ENCODE results near the gene ERCC5. TPM values are rescaled to one million over a fixed set of nuclear protein-coding genes. Genes with fewer than 3 reads are reported as not detected.
A peak's percentile ranks its signal among the peaks of the same experiment; 100 is the strongest.

ERCC5 gene
- total and polyA plus RNA-seq, 2 of the 8 experiments (the other 6 are each of a cell fraction or from before 2014, with no cell fraction given) = 3.8 to 24.4 TPM

GRCh38 chr13:102825400-102825799 lies 20.4 kb upstream of the ERCC5 start:
- no peaks in the 10 kb centered on the region for H3K23me2 ChIP-seq (ENCODE audit: low read depth, low read length)
- 0 out of 4 replicates have a peak overlapping the region, but pooled peaks of 1 of the 2 experiments have one; percentile 40 for H3K4me2 ChIP-seq (ENCODE audit: insufficient read depth in 1 of 2, low read depth in 2 of 2, low read length in 2 of 2)
- no peak overlapping the region for H2BK5ac ChIP-seq (ENCODE audit: low read depth, low read length)
- H3K23ac ChIP-seq (ENCODE audit: insufficient read length) = no peak overlapping the region
- H3K27me3 ChIP-seq (replicated peaks in 1 of 4; ENCODE audit: control insufficient read depth in 3 of 4, extremely low read depth in 1 of 4, insufficient read depth in 3 of 4, low read length in 3 of 4) = no peaks in the 10 kb centered on the region
- no peak overlapping the region for H4K5ac ChIP-seq (ENCODE audit: insufficient read length, low read depth, low read length)
- ChIA-PET POLR2A (ENCODE audit: partially characterized antibody) (no interaction called here), CTCF (ENCODE audit: partially characterized antibody) (interaction anchor here (0.9 kb wide), 1 partner anchor 245 kb away, joined by 3 read pairs; no protein-coding TSS in a partner anchor)
- no peaks in the 10 kb centered on the region; a peak in 2 of 8 replicates for H3K36me3 ChIP-seq (ENCODE audit: control insufficient read depth in 2 of 4, insufficient read depth in 4 of 4, low read length in 3 of 4)
- H3K4me1 ChIP-seq (replicated peaks in 1 of 4; ENCODE audit: control insufficient read depth in 3 of 4, insufficient read depth in 4 of 4, low read length in 3 of 4) = peaks cover 0 to 4% (median 2%) of the 10 kb centered on the region in 4 experiments; a peak in 3 of 7 replicates
- no peak overlapping the region for H3K4me3 ChIP-seq (ENCODE audit: extremely low read depth in 1 of 4, insufficient read depth in 2 of 4, low read depth in 3 of 4, low read length in 4 of 4)
- no peak overlapping the region for H4K8ac ChIP-seq (ENCODE audit: extremely low read depth, insufficient read depth, low read length)
- no peak overlapping the region for H2BK15ac ChIP-seq (ENCODE audit: low read length)
- H3K4ac ChIP-seq (replicated peaks; ENCODE audit: insufficient read length, low read depth, low read length) = no peak overlapping the region
- H3K27ac ChIP-seq (ENCODE audit: low read depth, low read length) = no peak overlapping the region; the same call in 1 of the 2 replicates
- no peak overlapping the region for H2BK120ac ChIP-seq (replicated peaks; ENCODE audit: low read depth, low read length)
- H2AFZ ChIP-seq (ENCODE audit: low read length) = no peak overlapping the region
- no peak overlapping the region for H2AK5ac ChIP-seq (ENCODE audit: low read depth, low read length)
- no peak overlapping the region for H4K91ac ChIP-seq (replicated peaks; ENCODE audit: insufficient read length, low read length)
- no peak for FAIRE-seq
- no peak overlapping the region for H3K18ac ChIP-seq (ENCODE audit: extremely low read depth, low read length)
- no peaks in the 10 kb centered on the region for H3K9me3 ChIP-seq (ENCODE audit: insufficient read depth in 2 of 2, low read depth in 1 of 2, low read length in 1 of 2)
- H3K79me1 ChIP-seq (ENCODE audit: low read depth, low read length) = no peaks in the 10 kb centered on the region
- no peak overlapping the region for H3K9ac ChIP-seq (replicated peaks in 1 of 4; ENCODE audit: extremely low read depth in 1 of 4, low read depth in 3 of 4, low read length in 3 of 4)
- no peak overlapping the region for H2BK12ac ChIP-seq (ENCODE audit: low read depth, low read length)
- no peak overlapping the region for H3K14ac ChIP-seq (ENCODE audit: insufficient read length)
- H3K79me2 ChIP-seq (ENCODE audit: control insufficient read depth in 1 of 2, insufficient read depth in 2 of 2, low read length in 2 of 2) = no peaks in the 10 kb centered on the region
- H4K20me1 ChIP-seq (replicated peaks in 1 of 2; ENCODE audit: control insufficient read depth in 1 of 2, insufficient read depth in 2 of 2, low read length in 2 of 2) = no peaks in the 10 kb centered on the region
- no peak for DNase-seq (ENCODE audit: low read depth in 1 of 2, low spot score in 2 of 2)
- H3K56ac ChIP-seq (replicated peaks; ENCODE audit: insufficient read length, low read depth, low read length) = no peak overlapping the region
- WGBS, 2 experiments (ENCODE audit: extremely low coverage in 1 of 2, insufficient coverage in 1 of 2, insufficient read length in 1 of 2, insufficient replicate concordance in 2 of 2, low coverage in 1 of 2, low lambda C conversion rate in 2 of 2, missing lambda C conversion rate in 1 of 2) = 93% methylated on average over 4 of the region's 4 CpGs; no CpG with 5 or more reads in 1 of the 2 experiments
- H2BK20ac ChIP-seq (ENCODE audit: low read length) = no peak overlapping the region
- no peak for TF ChIP-seq MAFK (IDR thresholded peaks at IDR 0.05; ENCODE audit: low read depth, low read length)
- TF ChIP-seq SP2 (IDR thresholded peaks at IDR 0.05; ENCODE audit: low read length) = no peak
